ENCODE measurements around the gene NIM1K. TPM values are rescaled to one million over a fixed set of nuclear protein-coding genes. Genes with fewer than 3 reads are reported as not detected.

NIM1K gene
- total RNA-seq, 1 experiment from 2014 or later, result 0.59 TPM

- H3K27me3 ChIP-seq (ENCODE audit: control insufficient read depth, insufficient read depth, low read length), result peaks cover 2% of the 10 kb centered on the region; the same call in 1 of the 2 replicates
- ChIA-PET POLR2A (no interaction called here), CTCF (no interaction called here)
- ATAC-seq, result no peak
- DNase-seq (ENCODE audit: low read depth, low spot score), result no peak
- in situ Hi-C loops (cut with HindIII; ENCODE audit: low pct_unique_long_range_greater_than_20kb, low sequenced_read_pairs), result no loop called here
- intact Hi-C loops (cut with micrococcal nuclease; ENCODE audit: unreplicated experiment), result no loop called here
- no TSS peak for BruUV-seq (replicated peaks)
- no peaks in the 10 kb centered on the region for H3K4me1 ChIP-seq (ENCODE audit: control insufficient read depth, insufficient read depth, low read length)
- no peaks in the 10 kb centered on the region for H3K9me3 ChIP-seq (ENCODE audit: control insufficient read depth, insufficient read depth, low read depth, low read length)
- H3K4me3 ChIP-seq (ENCODE audit: low read depth in 2 of 2, low read length in 2 of 2), result no peak overlapping the region
- H3K36me3 ChIP-seq (ENCODE audit: control insufficient read depth, insufficient read depth, low read length), result no peaks in the 10 kb centered on the region
- TF ChIP-seq POLR2AphosphoS5 (IDR thresholded peaks at IDR 0.05; ENCODE audit: low read depth, low read length) (no peak), SIN3A (IDR thresholded peaks at IDR 0.05; ENCODE audit: borderline replicate concordance, insufficient read depth, low read depth, low read length) (no peak), TCF7L2 (IDR thresholded peaks at IDR 0.05; ENCODE audit: low read depth, low read length) (no peak), REST (IDR thresholded peaks at IDR 0.05; ENCODE audit: insufficient read depth in 1 of 2, low read depth in 2 of 2, low read length in 1 of 2) (no peak)
- TF ChIP-seq, protein P1, sequence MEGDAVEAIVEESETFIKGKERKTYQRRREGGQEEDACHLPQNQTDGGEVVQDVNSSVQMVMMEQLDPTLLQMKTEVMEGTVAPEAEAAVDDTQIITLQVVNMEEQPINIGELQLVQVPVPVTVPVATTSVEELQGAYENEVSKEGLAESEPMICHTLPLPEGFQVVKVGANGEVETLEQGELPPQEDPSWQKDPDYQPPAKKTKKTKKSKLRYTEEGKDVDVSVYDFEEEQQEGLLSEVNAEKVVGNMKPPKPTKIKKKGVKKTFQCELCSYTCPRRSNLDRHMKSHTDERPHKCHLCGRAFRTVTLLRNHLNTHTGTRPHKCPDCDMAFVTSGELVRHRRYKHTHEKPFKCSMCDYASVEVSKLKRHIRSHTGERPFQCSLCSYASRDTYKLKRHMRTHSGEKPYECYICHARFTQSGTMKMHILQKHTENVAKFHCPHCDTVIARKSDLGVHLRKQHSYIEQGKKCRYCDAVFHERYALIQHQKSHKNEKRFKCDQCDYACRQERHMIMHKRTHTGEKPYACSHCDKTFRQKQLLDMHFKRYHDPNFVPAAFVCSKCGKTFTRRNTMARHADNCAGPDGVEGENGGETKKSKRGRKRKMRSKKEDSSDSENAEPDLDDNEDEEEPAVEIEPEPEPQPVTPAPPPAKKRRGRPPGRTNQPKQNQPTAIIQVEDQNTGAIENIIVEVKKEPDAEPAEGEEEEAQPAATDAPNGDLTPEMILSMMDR (IDR thresholded peaks at IDR 0.05), result no peak
- no peak overlapping the region for H3K27ac ChIP-seq (ENCODE audit: low read length)
Measured at GRCh38 chr5:43245724-43246385, 53.8 kb downstream of the NIM1K start.

- POLR2A ChIA-PET, result interaction anchor here (0.7 kb wide), 1 partner anchor 245 kb away, joined by 4 read pairs; no protein-coding TSS in a partner anchor
- no peaks in the 10 kb centered on the region for H3K9me3 ChIP-seq (ENCODE audit: control insufficient read depth, insufficient read depth, low read depth, low read length)
- no peak overlapping the region for H3K27ac ChIP-seq (ENCODE audit: low read length)
- ATAC-seq, result no peak
- TF ChIP-seq SIN3A (IDR thresholded peaks at IDR 0.05; ENCODE audit: borderline replicate concordance, insufficient read depth, low read depth, low read length) (no peak), POLR2AphosphoS5 (IDR thresholded peaks at IDR 0.05; ENCODE audit: low read depth, low read length) (no peak), TCF7L2 (IDR thresholded peaks at IDR 0.05; ENCODE audit: low read depth, low read length) (no peak), REST (IDR thresholded peaks at IDR 0.05; ENCODE audit: insufficient read depth in 1 of 2, low read depth in 2 of 2, low read length in 1 of 2) (no peak)
- TF ChIP-seq, protein P1 (IDR thresholded peaks at IDR 0.05), result no peak
- no peaks in the 10 kb centered on the region for H3K36me3 ChIP-seq (ENCODE audit: control insufficient read depth, insufficient read depth, low read length)
- in situ Hi-C loops (cut with HindIII; ENCODE audit: low pct_unique_long_range_greater_than_20kb, low sequenced_read_pairs) (no loop called here), intact Hi-C loops (cut with micrococcal nuclease; ENCODE audit: unreplicated experiment) (no loop called here)
- H3K4me3 ChIP-seq (ENCODE audit: low read depth in 2 of 2, low read length in 2 of 2), result no peak overlapping the region
- no TSS peak for BruUV-seq (replicated peaks)
- CTCF ChIA-PET, result no interaction called here
- no peak for DNase-seq (ENCODE audit: low read depth, low spot score)
- H3K4me1 ChIP-seq (ENCODE audit: control insufficient read depth, insufficient read depth, low read length), result no peaks in the 10 kb centered on the region
- no peaks in the 10 kb centered on the region for H3K27me3 ChIP-seq (ENCODE audit: control insufficient read depth, insufficient read depth, low read length)
Measured at GRCh38 chr5:43251754-43252153, 59.7 kb downstream of the NIM1K start.

All from Panc1 (cell line).